Measurements from ENCODE around the gene ALKAL2.

DNA sequence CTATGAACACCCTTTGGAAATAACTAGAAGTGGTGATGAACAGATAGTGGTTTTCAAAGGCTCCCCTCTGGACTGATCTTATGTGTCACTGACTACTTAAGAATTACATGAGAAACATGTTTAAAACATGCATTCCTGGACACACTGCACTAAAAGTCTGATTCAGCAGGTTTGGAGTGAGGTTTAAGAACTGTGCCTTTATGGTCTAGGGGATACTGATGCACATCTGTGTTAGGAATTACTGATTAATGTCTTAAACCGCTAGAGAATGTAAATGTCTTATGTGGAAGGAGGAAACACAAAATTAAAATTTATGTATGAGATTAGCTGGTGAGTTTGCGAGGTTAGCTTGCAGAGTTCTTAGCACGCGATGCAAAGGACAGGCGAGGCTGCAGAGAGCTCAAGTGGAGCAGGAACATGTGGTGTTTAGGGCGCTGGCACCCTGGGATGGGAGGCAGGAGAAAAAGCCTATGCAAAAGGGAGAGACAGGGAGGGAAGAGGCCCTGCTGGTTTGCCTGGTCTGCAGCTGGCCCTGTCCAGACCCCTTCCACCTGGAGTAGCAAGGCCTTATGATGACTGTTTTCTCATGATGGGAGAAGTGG is 35.8 kb downstream of the ALKAL2 start:
- TF ChIP-seq, protein P1, sequence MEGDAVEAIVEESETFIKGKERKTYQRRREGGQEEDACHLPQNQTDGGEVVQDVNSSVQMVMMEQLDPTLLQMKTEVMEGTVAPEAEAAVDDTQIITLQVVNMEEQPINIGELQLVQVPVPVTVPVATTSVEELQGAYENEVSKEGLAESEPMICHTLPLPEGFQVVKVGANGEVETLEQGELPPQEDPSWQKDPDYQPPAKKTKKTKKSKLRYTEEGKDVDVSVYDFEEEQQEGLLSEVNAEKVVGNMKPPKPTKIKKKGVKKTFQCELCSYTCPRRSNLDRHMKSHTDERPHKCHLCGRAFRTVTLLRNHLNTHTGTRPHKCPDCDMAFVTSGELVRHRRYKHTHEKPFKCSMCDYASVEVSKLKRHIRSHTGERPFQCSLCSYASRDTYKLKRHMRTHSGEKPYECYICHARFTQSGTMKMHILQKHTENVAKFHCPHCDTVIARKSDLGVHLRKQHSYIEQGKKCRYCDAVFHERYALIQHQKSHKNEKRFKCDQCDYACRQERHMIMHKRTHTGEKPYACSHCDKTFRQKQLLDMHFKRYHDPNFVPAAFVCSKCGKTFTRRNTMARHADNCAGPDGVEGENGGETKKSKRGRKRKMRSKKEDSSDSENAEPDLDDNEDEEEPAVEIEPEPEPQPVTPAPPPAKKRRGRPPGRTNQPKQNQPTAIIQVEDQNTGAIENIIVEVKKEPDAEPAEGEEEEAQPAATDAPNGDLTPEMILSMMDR (IDR thresholded peaks at IDR 0.05) = no peak
- TF ChIP-seq POLR2A (IDR thresholded peaks at IDR 0.05) = no peak
